SK-N-SH (cell line): ENCODE data around the gene THBS2. TPM values are rescaled to one million over a fixed set of nuclear protein-coding genes. Genes with fewer than 3 reads are reported as not detected.
"Not testable (repeated sequence)": the region's sequence is repeated elsewhere in the genome, so short reads cannot be mapped to it uniquely, and the experiment has no call there.

Experiments used
- CTCF ChIA-PET: fragments of 300-600, 350-600 bp; formaldehyde crosslinking; extraction: SDS; loops from one replicate; lab custom pipeline; 2021; lab: Yijun Ruan, JAX
- POLR2A ChIA-PET: fragments of 350-600 bp; sonication (Branson Sonifier 250); formaldehyde crosslinking; extraction: SDS; loops from one replicate; lab custom pipeline; 2020; ENCODE audit warnings: antibody characterized with exemption, inconsistent platforms; lab: Yijun Ruan, JAX
- DNase-seq: peaks from one replicate; pipeline ENCODE4 v3.0.0; 2012
- H2AFZ ChIP-seq: fragments of 200-600 bp; sonication (generic); 2 replicates; pipeline ENCODE4 v1.8.1; 2016; ENCODE audit warnings: antibody characterized with exemption, mild to moderate bottlenecking, low read depth
- H3F3A ChIP-seq: fragments of 200-600 bp; sonication (generic); replicated peaks from 2 replicates; pipeline ENCODE3; 2016; ENCODE audit warnings: antibody characterized with exemption, mild to moderate bottlenecking; ENCODE audit not compliant: insufficient read depth
- H3K27ac ChIP-seq, 2 experiments: fragments of 200-500 bp in 1 of 2; fragments of 200-600 bp in 1 of 2; sonication (Bioruptor generic) in 1 of 2; sonication (generic), shearing (Covaris generic) in 1 of 2; 2 replicates each; pipeline versions ENCODE4 v1.5.1 to v1.6.1; 2014 to 2016; ENCODE audit warnings: low read depth in 2 of 2, inconsistent platforms in 1 of 2, low read length in 1 of 2, mild to moderate bottlenecking in 1 of 2, mixed read lengths in 1 of 2
- H3K27me3 ChIP-seq: fragments of 200-600 bp; sonication (generic), shearing (Covaris generic); 2 replicates; pipeline ENCODE4 v1.6.1; 2016; ENCODE audit warnings: mixed run types; ENCODE audit not compliant: insufficient read depth
- H3K36me3 ChIP-seq, 2 experiments: fragments of 200-500 bp in 1 of 2; fragments of 200-600 bp in 1 of 2; sonication (Bioruptor generic) in 1 of 2; sonication (generic) in 1 of 2; replicated peaks in 1 of 2; 2 replicates each; pipeline versions ENCODE3 to v1.5.1; 2014 to 2016; ENCODE audit warnings: low read length in 1 of 2, mild to moderate bottlenecking in 1 of 2; ENCODE audit not compliant: insufficient read depth in 2 of 2, control insufficient read depth in 1 of 2
- H3K4me1 ChIP-seq, 2 experiments: fragments of 200-500 bp in 1 of 2; fragments of 200-600 bp in 1 of 2; sonication (Bioruptor generic) in 1 of 2; sonication (generic), shearing (Covaris generic) in 1 of 2; 2 replicates each; pipeline versions ENCODE4 v1.5.1 to v1.6.1; 2014 to 2016; ENCODE audit warnings: low read depth in 1 of 2, low read length in 1 of 2, mixed run types in 1 of 2; ENCODE audit not compliant: insufficient read depth in 2 of 2, control insufficient read depth in 1 of 2
- H3K4me2 ChIP-seq: fragments of 200-600 bp; sonication (generic), shearing (Covaris generic); 2 replicates; pipeline ENCODE4 v1.6.1; 2017; ENCODE audit warnings: mixed run types
- H3K4me3 ChIP-seq, 2 experiments: fragments of 200-500 bp in 1 of 2; fragments of 200-600 bp in 1 of 2; sonication (Bioruptor generic) in 1 of 2; sonication (generic), shearing (Covaris generic) in 1 of 2; 2 replicates each; pipeline versions ENCODE4 v1.5.1 to v1.8.1; 2014 to 2016; ENCODE audit warnings: low read depth in 2 of 2, inconsistent platforms in 1 of 2, low read length in 1 of 2, mild to moderate bottlenecking in 1 of 2, mixed read lengths in 1 of 2, moderate library complexity in 1 of 2
- H3K79me2 ChIP-seq: fragments of 200-600 bp; sonication (generic); 2 replicates; pipeline ENCODE4 v1.8.1; 2017; ENCODE audit warnings: mild to moderate bottlenecking; ENCODE audit not compliant: insufficient read depth
- H3K9ac ChIP-seq: fragments of 200-600 bp; sonication (generic); 2 replicates; pipeline ENCODE4 v1.6.1; 2017; ENCODE audit warnings: mixed run types
- H3K9me2 ChIP-seq: fragments of 200-600 bp; sonication (generic); 2 replicates; pipeline ENCODE4 v1.6.1; 2017; ENCODE audit warnings: mixed run types
- H3K9me3 ChIP-seq: fragments of 200-600 bp; sonication (generic); 2 replicates; pipeline ENCODE4 v1.6.1; 2017; ENCODE audit warnings: mixed run types, mild to moderate bottlenecking, moderate library complexity
- H4K20me1 ChIP-seq: fragments of 200-600 bp; sonication (generic); 2 replicates; pipeline ENCODE4 v1.6.1; 2017; ENCODE audit warnings: mild to moderate bottlenecking, mixed run types; ENCODE audit not compliant: insufficient read depth
- CHD2 ChIP-seq: fragments of 150-350 bp; IDR thresholded peaks from 2 replicates; pipeline ENCODE4 v1.6.1; 2018; ENCODE audit warnings: low read length; ENCODE audit not compliant: partially characterized antibody
- ELF1 ChIP-seq: IDR thresholded peaks from 2 replicates; pipeline ENCODE4 v1.4.0; 2012
- EP300 ChIP-seq, 2 experiments: IDR thresholded peaks; 2 replicates each; pipeline versions ENCODE4 v1.4.0 to v1.6.1; 2012; ENCODE audit warnings: borderline replicate concordance in 1 of 2, low read depth in 1 of 2, low read length in 1 of 2
- FOSL2 ChIP-seq: IDR thresholded peaks from 2 replicates; pipeline ENCODE4 v1.4.0; 2012; ENCODE audit warnings: low read depth, mild to moderate bottlenecking, moderate library complexity, borderline replicate concordance
- JUND ChIP-seq: IDR thresholded peaks from 2 replicates; pipeline ENCODE4 v1.4.0; 2012
- MEF2A ChIP-seq: IDR thresholded peaks from 2 replicates; pipeline ENCODE4 v1.4.0; 2012; ENCODE audit warnings: low read depth, borderline replicate concordance
- NRF1 ChIP-seq: IDR thresholded peaks from 2 replicates; pipeline ENCODE4 v1.6.1; 2012; ENCODE audit warnings: low read depth, mild to moderate bottlenecking, low read length
- RCOR1 ChIP-seq: fragments of 150-350 bp; IDR thresholded peaks from 2 replicates; pipeline ENCODE4 v1.6.1; 2017; ENCODE audit warnings: antibody characterized with exemption, low read length
- YY1 ChIP-seq: IDR thresholded peaks from 2 replicates; pipeline ENCODE4 v1.4.0; 2012; ENCODE audit warnings: low read depth, mild to moderate bottlenecking
- WGBS: methylation state at CpG from one replicate; pipeline ENCODE4 v1.1.6; 2017; ENCODE audit warnings: low lambda C conversion rate; 5-methylcytosine and 5-hydroxymethylcytosine counted together
- polyA plus RNA-seq, 3 experiments: library from polyadenylated mRNA; depleted of rRNA; stranded (reverse); fragments of >200 nt; gene quantifications; 2 replicates each; pipeline ENCODE4 v1.2.3, GENCODE V29; 2012
- TF ChIP-seq, protein P1 (sequence below): IDR thresholded peaks from 2 replicates; pipeline ENCODE4 v1.4.0; 2012; ENCODE audit warnings: low read depth
- TF ChIP-seq, protein P2 (sequence below): IDR thresholded peaks from 2 replicates; pipeline ENCODE4 v1.6.1; 2012; ENCODE audit warnings: mild to moderate bottlenecking, low read depth, low read length, moderate library complexity
- TF ChIP-seq, protein P3 (sequence below): IDR thresholded peaks from 2 replicates; pipeline ENCODE4 v1.4.0; 2012; ENCODE audit warnings: low read depth, borderline replicate concordance

Gene THBS2
- polyA plus RNA-seq, 1 of the 3 experiments (the other 2 are of a cell fraction) = 166 TPM

DNA sequence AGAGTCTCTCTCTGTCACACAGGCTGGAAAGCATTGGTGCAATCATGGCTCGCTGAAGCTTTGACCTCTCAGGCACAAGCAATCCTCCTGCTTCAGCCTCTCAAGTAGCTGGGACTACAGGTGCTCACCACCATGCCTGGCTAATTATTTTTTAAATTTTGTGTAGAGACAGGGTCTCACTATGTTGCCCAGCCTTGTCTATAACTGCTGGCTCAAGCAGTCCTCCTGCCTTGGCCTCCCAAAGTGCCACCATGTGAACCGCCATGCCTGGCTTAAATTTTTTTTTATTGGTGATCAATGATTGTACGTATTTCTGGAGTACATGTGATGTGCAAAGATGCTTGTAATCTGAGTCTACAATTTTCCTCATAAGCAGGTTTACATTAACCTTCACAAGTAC, 54.8 kb downstream of the THBS2 start:
- no peaks in the 10 kb centered on the region for H3K9me2 ChIP-seq
- H3K9me3 ChIP-seq = no peaks in the 10 kb centered on the region
- ChIA-PET CTCF (no interaction called here), POLR2A (no interaction called here)
- H3K9ac ChIP-seq = no peak overlapping the region
- H4K20me1 ChIP-seq = no peaks in the 10 kb centered on the region
- H3K4me2 ChIP-seq = no peak overlapping the region
- H3K27ac ChIP-seq = no peak overlapping the region
- H3K27me3 ChIP-seq = no peaks in the 10 kb centered on the region
- 77% methylated on average over 3 of the region's 3 CpGs for WGBS
- no peak overlapping the region for H3K4me3 ChIP-seq
- H3K79me2 ChIP-seq = no peaks in the 10 kb centered on the region
- H3K36me3 ChIP-seq = no peaks in the 10 kb centered on the region
- no peaks in the 10 kb centered on the region for H3K4me1 ChIP-seq
- DNase-seq = no peak
- TF ChIP-seq YY1 = no peak
- no peak for TF ChIP-seq EP300 (IDR thresholded peaks at IDR 0.05; ENCODE audit: borderline replicate concordance in 1 of 2, low read depth in 1 of 2, low read length in 1 of 2)
- TF ChIP-seq JUND = no peak
- no peak for TF ChIP-seq FOSL2
- TF ChIP-seq NRF1 = no peak
- TF ChIP-seq, protein P1, sequence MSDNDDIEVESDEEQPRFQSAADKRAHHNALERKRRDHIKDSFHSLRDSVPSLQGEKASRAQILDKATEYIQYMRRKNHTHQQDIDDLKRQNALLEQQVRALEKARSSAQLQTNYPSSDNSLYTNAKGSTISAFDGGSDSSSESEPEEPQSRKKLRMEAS = no peak
- no peak for TF ChIP-seq CHD2
- no peak for TF ChIP-seq RCOR1
- TF ChIP-seq MEF2A = no peak
- no peak for TF ChIP-seq ELF1
- TF ChIP-seq, protein P2, sequence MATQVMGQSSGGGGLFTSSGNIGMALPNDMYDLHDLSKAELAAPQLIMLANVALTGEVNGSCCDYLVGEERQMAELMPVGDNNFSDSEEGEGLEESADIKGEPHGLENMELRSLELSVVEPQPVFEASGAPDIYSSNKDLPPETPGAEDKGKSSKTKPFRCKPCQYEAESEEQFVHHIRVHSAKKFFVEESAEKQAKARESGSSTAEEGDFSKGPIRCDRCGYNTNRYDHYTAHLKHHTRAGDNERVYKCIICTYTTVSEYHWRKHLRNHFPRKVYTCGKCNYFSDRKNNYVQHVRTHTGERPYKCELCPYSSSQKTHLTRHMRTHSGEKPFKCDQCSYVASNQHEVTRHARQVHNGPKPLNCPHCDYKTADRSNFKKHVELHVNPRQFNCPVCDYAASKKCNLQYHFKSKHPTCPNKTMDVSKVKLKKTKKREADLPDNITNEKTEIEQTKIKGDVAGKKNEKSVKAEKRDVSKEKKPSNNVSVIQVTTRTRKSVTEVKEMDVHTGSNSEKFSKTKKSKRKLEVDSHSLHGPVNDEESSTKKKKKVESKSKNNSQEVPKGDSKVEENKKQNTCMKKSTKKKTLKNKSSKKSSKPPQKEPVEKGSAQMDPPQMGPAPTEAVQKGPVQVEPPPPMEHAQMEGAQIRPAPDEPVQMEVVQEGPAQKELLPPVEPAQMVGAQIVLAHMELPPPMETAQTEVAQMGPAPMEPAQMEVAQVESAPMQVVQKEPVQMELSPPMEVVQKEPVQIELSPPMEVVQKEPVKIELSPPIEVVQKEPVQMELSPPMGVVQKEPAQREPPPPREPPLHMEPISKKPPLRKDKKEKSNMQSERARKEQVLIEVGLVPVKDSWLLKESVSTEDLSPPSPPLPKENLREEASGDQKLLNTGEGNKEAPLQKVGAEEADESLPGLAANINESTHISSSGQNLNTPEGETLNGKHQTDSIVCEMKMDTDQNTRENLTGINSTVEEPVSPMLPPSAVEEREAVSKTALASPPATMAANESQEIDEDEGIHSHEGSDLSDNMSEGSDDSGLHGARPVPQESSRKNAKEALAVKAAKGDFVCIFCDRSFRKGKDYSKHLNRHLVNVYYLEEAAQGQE = no peak
- TF ChIP-seq, protein P3, sequence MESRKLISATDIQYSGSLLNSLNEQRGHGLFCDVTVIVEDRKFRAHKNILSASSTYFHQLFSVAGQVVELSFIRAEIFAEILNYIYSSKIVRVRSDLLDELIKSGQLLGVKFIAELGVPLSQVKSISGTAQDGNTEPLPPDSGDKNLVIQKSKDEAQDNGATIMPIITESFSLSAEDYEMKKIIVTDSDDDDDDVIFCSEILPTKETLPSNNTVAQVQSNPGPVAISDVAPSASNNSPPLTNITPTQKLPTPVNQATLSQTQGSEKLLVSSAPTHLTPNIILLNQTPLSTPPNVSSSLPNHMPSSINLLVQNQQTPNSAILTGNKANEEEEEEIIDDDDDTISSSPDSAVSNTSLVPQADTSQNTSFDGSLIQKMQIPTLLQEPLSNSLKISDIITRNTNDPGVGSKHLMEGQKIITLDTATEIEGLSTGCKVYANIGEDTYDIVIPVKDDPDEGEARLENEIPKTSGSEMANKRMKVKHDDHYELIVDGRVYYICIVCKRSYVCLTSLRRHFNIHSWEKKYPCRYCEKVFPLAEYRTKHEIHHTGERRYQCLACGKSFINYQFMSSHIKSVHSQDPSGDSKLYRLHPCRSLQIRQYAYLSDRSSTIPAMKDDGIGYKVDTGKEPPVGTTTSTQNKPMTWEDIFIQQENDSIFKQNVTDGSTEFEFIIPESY = no peak
- no peaks in the 10 kb centered on the region for H3F3A ChIP-seq
- H2AFZ ChIP-seq = no peak overlapping the region

DNA sequence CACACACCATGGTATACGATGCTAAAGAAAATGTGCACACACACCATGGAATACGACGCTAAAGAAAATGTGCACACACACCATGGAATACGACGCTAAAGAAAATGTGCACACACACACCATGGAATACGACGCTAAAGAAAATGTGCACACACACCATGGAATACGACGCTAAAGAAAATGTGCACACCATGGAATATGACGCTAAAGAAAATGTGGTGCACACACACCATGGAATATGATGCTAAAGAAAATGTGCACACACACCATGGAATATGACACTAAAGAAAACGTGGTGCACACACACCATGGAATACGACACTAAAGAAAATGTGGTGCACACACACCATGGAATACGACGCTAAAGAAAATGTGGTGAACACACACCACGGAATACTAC, 55.7 kb downstream of the THBS2 start:
- DNase-seq, H3K27me3 ChIP-seq, H2AFZ ChIP-seq, H3K4me1 ChIP-seq, H3K9me2 ChIP-seq, POLR2A ChIA-PET, H4K20me1 ChIP-seq, H3F3A ChIP-seq, CTCF ChIA-PET, H3K79me2 ChIP-seq, H3K4me2 ChIP-seq, H3K27ac ChIP-seq, H3K9me3 ChIP-seq, H3K9ac ChIP-seq, H3K4me3 ChIP-seq, H3K36me3 ChIP-seq: not testable (repeated sequence)
- WGBS = 77% methylated on average over 15 of the region's 15 CpGs

DNA sequence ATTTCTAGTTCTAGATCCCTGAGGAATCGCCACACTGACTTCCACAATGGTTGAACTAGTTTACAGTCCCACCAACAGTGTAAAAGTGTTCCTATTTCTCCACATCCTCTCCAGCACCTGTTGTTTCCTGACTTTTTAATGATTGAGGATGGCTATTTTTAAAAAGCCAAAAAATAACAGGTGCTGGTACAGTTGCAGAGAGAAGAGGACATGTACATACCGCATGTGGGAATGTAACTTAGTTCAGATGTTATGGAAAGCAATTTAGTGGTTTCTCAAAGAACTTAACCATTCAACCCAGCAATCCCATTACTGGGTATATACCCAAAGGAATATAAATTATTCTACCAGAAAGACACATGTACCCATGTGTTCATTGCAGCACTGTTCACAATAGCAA, 57.4 kb downstream of the THBS2 start:
- WGBS = 22% methylated on average over 1 of the region's 2 CpGs
- H3K36me3 ChIP-seq, H3K4me3 ChIP-seq, H3K27me3 ChIP-seq, CTCF ChIA-PET, H3K27ac ChIP-seq, POLR2A ChIA-PET, H3K9me3 ChIP-seq, H3F3A ChIP-seq, H3K4me2 ChIP-seq, H3K79me2 ChIP-seq, DNase-seq, H3K9me2 ChIP-seq, H4K20me1 ChIP-seq, H3K9ac ChIP-seq, H2AFZ ChIP-seq, H3K4me1 ChIP-seq: not testable (repeated sequence)
